Measurements from ENCODE around the gene PRKAG1.

- TF ChIP-seq, protein P1, sequence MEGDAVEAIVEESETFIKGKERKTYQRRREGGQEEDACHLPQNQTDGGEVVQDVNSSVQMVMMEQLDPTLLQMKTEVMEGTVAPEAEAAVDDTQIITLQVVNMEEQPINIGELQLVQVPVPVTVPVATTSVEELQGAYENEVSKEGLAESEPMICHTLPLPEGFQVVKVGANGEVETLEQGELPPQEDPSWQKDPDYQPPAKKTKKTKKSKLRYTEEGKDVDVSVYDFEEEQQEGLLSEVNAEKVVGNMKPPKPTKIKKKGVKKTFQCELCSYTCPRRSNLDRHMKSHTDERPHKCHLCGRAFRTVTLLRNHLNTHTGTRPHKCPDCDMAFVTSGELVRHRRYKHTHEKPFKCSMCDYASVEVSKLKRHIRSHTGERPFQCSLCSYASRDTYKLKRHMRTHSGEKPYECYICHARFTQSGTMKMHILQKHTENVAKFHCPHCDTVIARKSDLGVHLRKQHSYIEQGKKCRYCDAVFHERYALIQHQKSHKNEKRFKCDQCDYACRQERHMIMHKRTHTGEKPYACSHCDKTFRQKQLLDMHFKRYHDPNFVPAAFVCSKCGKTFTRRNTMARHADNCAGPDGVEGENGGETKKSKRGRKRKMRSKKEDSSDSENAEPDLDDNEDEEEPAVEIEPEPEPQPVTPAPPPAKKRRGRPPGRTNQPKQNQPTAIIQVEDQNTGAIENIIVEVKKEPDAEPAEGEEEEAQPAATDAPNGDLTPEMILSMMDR (IDR thresholded peaks at IDR 0.05), result no peak
- TF ChIP-seq POLR2A (IDR thresholded peaks at IDR 0.05), result no peak
Observed at GRCh38 chr12:48973531-48973930, 45.0 kb downstream of the PRKAG1 start.
